Measurements from ENCODE around the gene PSPN.
"Not testable (repeated sequence)": the region's sequence is repeated elsewhere in the genome, so short reads cannot be mapped to it uniquely, and the experiment has no call there.

PSPN gene

GRCh38 chr19:6413721-6414643 lies 38.2 kb upstream of the PSPN start:
- Mint-ChIP-seq H3K9me3 (no peaks in the 10 kb centered on the region), H3K27me3 (ENCODE audit: low read depth) (no peaks in the 10 kb centered on the region), H3K36me3 (ENCODE audit: low read depth) (peaks cover 33% of the 10 kb centered on the region), H3K4me3 (no peak overlapping the region), H3K27ac (no peak overlapping the region), H3K4me1 (ENCODE audit: low read depth) (no peaks in the 10 kb centered on the region)
- no peak for DNase-seq (ENCODE audit: low spot score)

GRCh38 chr19:6413291-6413690 lies 37.6 kb upstream of the PSPN start:
- no peaks in the 10 kb centered on the region for H3K9me3 Mint-ChIP-seq
- no peak overlapping the region for H3K4me3 Mint-ChIP-seq
- H3K27ac Mint-ChIP-seq = no peak overlapping the region
- no peak for DNase-seq (ENCODE audit: low spot score)
- H3K4me1 Mint-ChIP-seq (ENCODE audit: low read depth) = no peaks in the 10 kb centered on the region
- no peaks in the 10 kb centered on the region for H3K27me3 Mint-ChIP-seq (ENCODE audit: low read depth)
- peaks cover 26% of the 10 kb centered on the region for H3K36me3 Mint-ChIP-seq (ENCODE audit: low read depth)

GRCh38 chr19:6412447-6413091 lies 36.8 kb upstream of the PSPN start:
- Mint-ChIP-seq H3K4me1 (ENCODE audit: low read depth) (no peaks in the 10 kb centered on the region), H3K9me3 (no peaks in the 10 kb centered on the region), H3K27me3 (ENCODE audit: low read depth) (no peaks in the 10 kb centered on the region), H3K27ac (no peak overlapping the region), H3K4me3 (no peak overlapping the region), H3K36me3 (ENCODE audit: low read depth) (peaks cover 22% of the 10 kb centered on the region)
- no peak for DNase-seq (ENCODE audit: low spot score)

GRCh38 chr19:6412061-6412446 lies 36.3 kb upstream of the PSPN start:
- H3K4me3 Mint-ChIP-seq = no peak overlapping the region
- no peaks in the 10 kb centered on the region for H3K27me3 Mint-ChIP-seq (ENCODE audit: low read depth)
- H3K27ac Mint-ChIP-seq = no peak overlapping the region
- no peaks in the 10 kb centered on the region for H3K9me3 Mint-ChIP-seq
- no peaks in the 10 kb centered on the region for H3K4me1 Mint-ChIP-seq (ENCODE audit: low read depth)
- DNase-seq (ENCODE audit: low spot score) = no peak
- H3K36me3 Mint-ChIP-seq (ENCODE audit: low read depth) = peaks cover 20% of the 10 kb centered on the region

- no peaks in the 10 kb centered on the region for H3K27me3 Mint-ChIP-seq (ENCODE audit: low read depth)
- no peak for DNase-seq (ENCODE audit: low spot score)
- no peaks in the 10 kb centered on the region for H3K4me1 Mint-ChIP-seq (ENCODE audit: low read depth)
- no peak overlapping the region for H3K4me3 Mint-ChIP-seq
- no peak overlapping the region for H3K27ac Mint-ChIP-seq
- H3K36me3 Mint-ChIP-seq (ENCODE audit: low read depth) = peaks cover 10% of the 10 kb centered on the region
- no peaks in the 10 kb centered on the region for H3K9me3 Mint-ChIP-seq
These were observed 33.6 kb upstream of the PSPN start for GRCh38 chr19:6409346-6409745.

- Mint-ChIP-seq H3K27ac (no peak overlapping the region), H3K4me1 (ENCODE audit: low read depth) (no peaks in the 10 kb centered on the region), H3K27me3 (ENCODE audit: low read depth) (no peaks in the 10 kb centered on the region), H3K4me3 (no peak overlapping the region), H3K9me3 (no peaks in the 10 kb centered on the region), H3K36me3 (ENCODE audit: low read depth) (no peaks in the 10 kb centered on the region)
- DNase-seq (ENCODE audit: low spot score) = no peak
These were observed 30.7 kb upstream of the PSPN start for GRCh38 chr19:6406401-6406800.

GRCh38 chr19:6402837-6403608 lies 27.3 kb upstream of the PSPN start:
- Mint-ChIP-seq H3K36me3 (ENCODE audit: low read depth) (no peaks in the 10 kb centered on the region), H3K4me1 (ENCODE audit: low read depth) (no peaks in the 10 kb centered on the region), H3K4me3 (no peak overlapping the region), H3K27ac (no peak overlapping the region), H3K9me3 (no peaks in the 10 kb centered on the region), H3K27me3 (ENCODE audit: low read depth) (no peaks in the 10 kb centered on the region)
- DNase-seq (ENCODE audit: low spot score) = no peak

- Mint-ChIP-seq H3K27me3 (ENCODE audit: low read depth) (no peaks in the 10 kb centered on the region), H3K4me3 (no peak overlapping the region), H3K4me1 (ENCODE audit: low read depth) (no peaks in the 10 kb centered on the region), H3K36me3 (ENCODE audit: low read depth) (no peaks in the 10 kb centered on the region), H3K9me3 (no peaks in the 10 kb centered on the region), H3K27ac (no peak overlapping the region)
- no peak for DNase-seq (ENCODE audit: low spot score)
These were observed 26.3 kb upstream of the PSPN start for GRCh38 chr19:6402058-6402457.

- not testable (repeated sequence) for DNase-seq (ENCODE audit: low spot score); H3K27me3 Mint-ChIP-seq (ENCODE audit: low read depth); H3K27ac Mint-ChIP-seq; H3K4me3 Mint-ChIP-seq; H3K36me3 Mint-ChIP-seq (ENCODE audit: low read depth); H3K9me3 Mint-ChIP-seq; H3K4me1 Mint-ChIP-seq (ENCODE audit: low read depth)
These were observed 24.6 kb upstream of the PSPN start for GRCh38 chr19:6400062-6400944.

- peaks cover 23% of the 10 kb centered on the region for H3K4me1 Mint-ChIP-seq (ENCODE audit: low read depth)
- DNase-seq (ENCODE audit: low spot score) = no peak
- no peak overlapping the region for H3K4me3 Mint-ChIP-seq
- no peaks in the 10 kb centered on the region for H3K27me3 Mint-ChIP-seq (ENCODE audit: low read depth)
- H3K27ac Mint-ChIP-seq = no peak overlapping the region
- peaks cover 12% of the 10 kb centered on the region for H3K36me3 Mint-ChIP-seq (ENCODE audit: low read depth)
- H3K9me3 Mint-ChIP-seq = no peaks in the 10 kb centered on the region
These were observed 20.6 kb upstream of the PSPN start for GRCh38 chr19:6396305-6396704.

GRCh38 chr19:6394831-6395230 lies 19.1 kb upstream of the PSPN start:
- H3K4me3 Mint-ChIP-seq = peak overlapping the region; percentile 98
- H3K27ac Mint-ChIP-seq = peak overlapping the region; percentile 36
- H3K27me3 Mint-ChIP-seq (ENCODE audit: low read depth) = no peaks in the 10 kb centered on the region
- peaks cover 17% of the 10 kb centered on the region for H3K36me3 Mint-ChIP-seq (ENCODE audit: low read depth)
- no peaks in the 10 kb centered on the region for H3K9me3 Mint-ChIP-seq
- DNase-seq (ENCODE audit: low spot score) = no peak
- H3K4me1 Mint-ChIP-seq (ENCODE audit: low read depth) = peaks cover 27% of the 10 kb centered on the region

GRCh38 chr19:6393983-6394412 lies 18.3 kb upstream of the PSPN start:
- Mint-ChIP-seq H3K27ac (peak overlapping the region; percentile 97), H3K4me3 (peak overlapping the region; percentile 98), H3K36me3 (ENCODE audit: low read depth) (peaks cover 19% of the 10 kb centered on the region), H3K4me1 (ENCODE audit: low read depth) (peaks cover 27% of the 10 kb centered on the region), H3K9me3 (no peaks in the 10 kb centered on the region), H3K27me3 (ENCODE audit: low read depth) (no peaks in the 10 kb centered on the region)
- DNase-seq (ENCODE audit: low spot score) = no peak

All from T-helper 2 cell treated with Interferon-gamma antibody and Interleukin-4, amounts not matched to agents 5 μg/mL and 100 μg/mL, for 36 hours (primary cell).